HCT116 (cell line): ENCODE results near the gene USP17L27. TPM values are rescaled to one million over a fixed set of nuclear protein-coding genes. Genes with fewer than 3 reads are reported as not detected.
"Not testable (repeated sequence)": the region's sequence is repeated elsewhere in the genome, so short reads cannot be mapped to it uniquely, and the experiment has no call there.

Experiments used
- ATAC-seq: fragments of 200-7000 bp; cut with Tn5 transposase; 2 replicates; pipeline ENCODE4 v1.9.1; 2020; ENCODE audit warnings: mild to moderate bottlenecking, moderate library complexity
- BruUV-seq: library from RNA; stranded (reverse); fragments of 400-500 nt; replicated peaks from 2 replicates; lab custom pipeline; 2021; lab: Mats Ljungman, UMichigan
- CTCF ChIA-PET: fragments of 300-600 bp; sonication (Branson Sonifier 250); formaldehyde crosslinking; loops from one replicate; lab custom pipeline; 2021; ENCODE audit warnings: antibody characterized with exemption; lab: Charles Lee
- POLR2A ChIA-PET: fragments of 300-600, 350-600 bp; sonication (Branson Sonifier 250); formaldehyde crosslinking; loops from one replicate; lab custom pipeline; 2021; ENCODE audit warnings: antibody characterized with exemption; lab: Charles Lee
- RAD21 ChIA-PET, 2 experiments: fragments of 300-600 bp; sonication (Branson Sonifier 250); formaldehyde crosslinking; loops; one replicate each; lab custom pipeline; 2023; ENCODE audit warnings: low total read pairs in 2 of 2; ENCODE audit not compliant: uncharacterized antibody in 2 of 2, unreplicated experiment in 2 of 2, low non-redundant PET in 1 of 2; lab: Charles Lee
- DNase-seq: peaks from one replicate; pipeline ENCODE4 v3.0.0-alpha.2; 2010; ENCODE audit warnings: low read depth, low spot score
- H2AFZ ChIP-seq: fragments of 200-600 bp; shearing (Covaris generic), sonication (generic); 2 replicates; pipeline ENCODE4 v1.6.1; 2017; ENCODE audit warnings: low read depth, mixed run types, mixed read lengths, antibody characterized with exemption, low read length; ENCODE audit not compliant: poor library complexity, severe bottlenecking
- H3K27ac ChIP-seq: 2 replicates; pipeline ENCODE4 v1.5.1; 2012; ENCODE audit warnings: low read depth, low read length
- H3K27me3 ChIP-seq: fragments of 200-600 bp; sonication (generic); 2 replicates; pipeline ENCODE4 v1.6.1; 2016; ENCODE audit warnings: mixed run types, low read length, mixed read lengths; ENCODE audit not compliant: insufficient read depth
- H3K36me3 ChIP-seq, 2 experiments: fragments of 200-500 bp in 1 of 2; fragments of 200-600 bp in 1 of 2; sonication (Bioruptor generic) in 1 of 2; sonication (generic) in 1 of 2; 2 replicates each; pipeline versions ENCODE4 v1.5.1 to v1.6.1; 2014 to 2016; ENCODE audit warnings: low read length in 2 of 2, inconsistent platforms in 1 of 2, mixed read lengths in 1 of 2, mixed run types in 1 of 2; ENCODE audit not compliant: insufficient read depth in 2 of 2, control insufficient read depth in 1 of 2
- H3K4me1 ChIP-seq, 2 experiments: fragments of 200-600 bp in 1 of 2; sonication (generic) in 1 of 2; 2 replicates each; pipeline versions ENCODE4 v1.5.1 to v1.6.1; 2012 to 2017; ENCODE audit warnings: low read length in 2 of 2, inconsistent platforms in 1 of 2, mild to moderate bottlenecking in 1 of 2, mixed read lengths in 1 of 2, mixed run types in 1 of 2, moderate library complexity in 1 of 2; ENCODE audit not compliant: insufficient read depth in 2 of 2, control insufficient read depth in 1 of 2
- H3K4me2 ChIP-seq: fragments of 200-600 bp; sonication (generic); 2 replicates; pipeline ENCODE4 v1.6.1; 2017; ENCODE audit warnings: mixed run types, low read length, mixed read lengths
- H3K4me3 ChIP-seq, 2 experiments: fragments of 200-600 bp in 1 of 2; sonication (generic) in 1 of 2; replicated peaks in 1 of 2; 2 replicates each; pipeline ENCODE4 v1.5.1; 2011 to 2016; ENCODE audit warnings: low read length in 2 of 2, control low read depth in 1 of 2, low read depth in 1 of 2, mild to moderate bottlenecking in 1 of 2, mixed read lengths in 1 of 2, mixed run types in 1 of 2
- H3K79me2 ChIP-seq: fragments of 200-600 bp; sonication (generic); 2 replicates; pipeline ENCODE4 v1.6.1; 2017; ENCODE audit warnings: mild to moderate bottlenecking, mixed run types, low read length, moderate library complexity, mixed read lengths; ENCODE audit not compliant: insufficient read depth
- H3K9ac ChIP-seq: fragments of 200-600 bp; sonication (generic); 2 replicates; pipeline ENCODE4 v1.6.1; 2016; ENCODE audit warnings: low read length, mixed read lengths
- H3K9me2 ChIP-seq: fragments of 200-600 bp; sonication (generic), shearing (Covaris generic); 2 replicates; pipeline ENCODE4 v1.6.1; 2017; ENCODE audit warnings: mixed run types, mild to moderate bottlenecking, moderate library complexity; ENCODE audit not compliant: insufficient read depth
- H3K9me3 ChIP-seq, 2 experiments: fragments of 200-500 bp in 1 of 2; fragments of 200-600 bp in 1 of 2; sonication (Bioruptor generic) in 1 of 2; sonication (generic) in 1 of 2; 2 replicates each; pipeline ENCODE4 v1.6.1; 2014 to 2017; ENCODE audit warnings: low read length in 2 of 2, mixed read lengths in 2 of 2, inconsistent platforms in 1 of 2, low read depth in 1 of 2, mild to moderate bottlenecking in 1 of 2, mixed run types in 1 of 2, moderate library complexity in 1 of 2; ENCODE audit not compliant: control insufficient read depth in 1 of 2, insufficient read depth in 1 of 2
- H4K20me1 ChIP-seq: fragments of 200-600 bp; sonication (generic), shearing (Covaris generic); 2 replicates; pipeline ENCODE4 v1.6.1; 2017; ENCODE audit warnings: mixed run types, mild to moderate bottlenecking, moderate library complexity; ENCODE audit not compliant: insufficient read depth
- intact Hi-C: fragments of 100-400 bp; cut with micrococcal nuclease; formaldehyde crosslinking; loops from 2 replicates; pipeline ENCODE4 v1.10.0; 2022
- total RNA-seq: library from RNA; stranded (reverse); gene quantifications from one replicate; pipeline ENCODE4 v1.2.1, GENCODE V29; 2021; ENCODE audit not compliant: unreplicated experiment

The USP17L27 gene
- total RNA-seq, 1 experiment from 2014 or later: not detected

GRCh38 chr4:9353338-9353737 is 9.4 kb downstream of the USP17L27 start, which contains the start of gene USP17L29:
Gene USP17L29, plus strand, starts transcription at chr4:9353638. Its CDS starts 0 bp downstream, at chr4:9353638.
- POLR2A ChIA-PET, H3K36me3 ChIP-seq, H3K4me2 ChIP-seq, RAD21 ChIA-PET, intact Hi-C loops, BruUV-seq, H3K4me1 ChIP-seq, H3K9ac ChIP-seq, H3K4me3 ChIP-seq, H3K27me3 ChIP-seq, H3K27ac ChIP-seq, DNase-seq, H4K20me1 ChIP-seq, ATAC-seq, CTCF ChIA-PET, H2AFZ ChIP-seq, H3K9me3 ChIP-seq, H3K79me2 ChIP-seq, H3K9me2 ChIP-seq: not testable (repeated sequence)

GRCh38 chr4:9362829-9363228 is 18.9 kb downstream of the USP17L27 start, which contains the start of gene USP17L30:
Gene USP17L30, plus strand, starts transcription at chr4:9363129. Its CDS starts 0 bp downstream, at chr4:9363129.
- H3K4me1 ChIP-seq, H3K27ac ChIP-seq, RAD21 ChIA-PET, CTCF ChIA-PET, DNase-seq, H3K27me3 ChIP-seq, H3K79me2 ChIP-seq, H2AFZ ChIP-seq, H3K36me3 ChIP-seq, H3K4me3 ChIP-seq, ATAC-seq, H3K4me2 ChIP-seq, H3K9me3 ChIP-seq, POLR2A ChIA-PET, H3K9ac ChIP-seq, BruUV-seq, intact Hi-C loops, H3K9me2 ChIP-seq, H4K20me1 ChIP-seq: not testable (repeated sequence)

- H3K9me3 ChIP-seq, H3K4me2 ChIP-seq, H3K9me2 ChIP-seq, CTCF ChIA-PET, H3K79me2 ChIP-seq, H4K20me1 ChIP-seq, POLR2A ChIA-PET, intact Hi-C loops, BruUV-seq, H3K27ac ChIP-seq, H3K27me3 ChIP-seq, H2AFZ ChIP-seq, RAD21 ChIA-PET, H3K4me1 ChIP-seq, H3K4me3 ChIP-seq, H3K36me3 ChIP-seq, H3K9ac ChIP-seq, DNase-seq, ATAC-seq: not testable (repeated sequence)
These were observed 35.9 kb downstream of the USP17L27 start for GRCh38 chr4:9379881-9380280.
